Spleen (tissue), 11 donors: ENCODE results near the gene PCNX4. TPM values are rescaled to one million over a fixed set of nuclear protein-coding genes. Genes with fewer than 3 reads are reported as not detected.

Experiments
- DNase-seq: peaks from one replicate; pipeline ENCODE4 v3.0.0-alpha.2; 2020
- H3K27ac ChIP-seq, 8 donors: fragments of 200-600 bp; sonication (generic) in 7 of 8; 1 replicate in 4 of 8; 2 replicates in 4 of 8; pipeline versions ENCODE4 v1.5.0 to v1.8.0; 2016 to 2021; ENCODE audit warnings: inconsistent platforms in 4 of 8, mild to moderate bottlenecking in 4 of 8, moderate library complexity in 1 of 8
- H3K27me3 ChIP-seq, 7 donors: fragments of 200-600 bp; sonication (generic) in 6 of 7; replicated peaks in 1 of 7; 1 replicate in 4 of 7; 2 replicates in 3 of 7; pipeline versions ENCODE4 v1.5.0 to v1.8.0; 2016 to 2021; ENCODE audit warnings: inconsistent platforms in 3 of 7, mild to moderate bottlenecking in 1 of 7
- H3K36me3 ChIP-seq, 6 donors: fragments of 200-600 bp; sonication (generic) in 5 of 6; 1 replicate in 4 of 6; 2 replicates in 2 of 6; pipeline versions ENCODE4 v1.5.0 to v1.8.0; 2016 to 2021; ENCODE audit warnings: inconsistent platforms in 2 of 6
- H3K4me1 ChIP-seq, 6 donors: fragments of 200-600 bp; sonication (generic) in 5 of 6; 1 replicate in 3 of 6; 2 replicates in 3 of 6; pipeline versions ENCODE4 v1.5.0 to v1.8.0; 2016 to 2021; ENCODE audit warnings: inconsistent platforms in 3 of 6
- H3K4me3 ChIP-seq, 8 donors: fragments of 200-600 bp; sonication (generic) in 7 of 8; 1 replicate in 4 of 8; 2 replicates in 4 of 8; pipeline versions ENCODE4 v1.5.0 to v1.8.0; 2016 to 2021; ENCODE audit warnings: inconsistent platforms in 4 of 8, mild to moderate bottlenecking in 4 of 8, moderate library complexity in 2 of 8
- H3K9me3 ChIP-seq, 8 donors: fragments of 200-600 bp; sonication (generic) in 7 of 8; 1 replicate in 4 of 8; 2 replicates in 4 of 8; pipeline versions ENCODE4 v1.5.0 to v1.8.0; 2016 to 2021; ENCODE audit warnings: inconsistent platforms in 4 of 8
- POLR2A ChIP-seq, 3 donors: fragments of 450-650 bp; IDR thresholded peaks; one replicate each; pipeline ENCODE4 v1.5.1; 2017; ENCODE audit warnings: antibody characterized with exemption in 3 of 3, mild to moderate bottlenecking in 1 of 3
- POLR2AphosphoS5 ChIP-seq, 3 donors: sonication (generic); formaldehyde crosslinking; IDR thresholded peaks; one replicate each; pipeline ENCODE4 v1.5.1; 2017; ENCODE audit warnings: antibody characterized with exemption in 3 of 3
- WGBS, 5 donors: extraction: QIAGEN DNeasy Blood & Tissue Kit in 3 of 5; methylation state at CpG; one replicate each; pipeline versions ENCODE4 v1.1.5 to v1.1.7; 2013 to 2018; 5-methylcytosine and 5-hydroxymethylcytosine counted together
- intact Hi-C: fragments of 100-400 bp; cut with DNase I; formaldehyde crosslinking; loops from one replicate; pipeline ENCODE4 v1.15.0; 2023; ENCODE audit warnings: low total_unique reads
- polyA plus RNA-seq, 3 donors: library from polyadenylated mRNA; stranded (reverse); fragments of 200-250 nt; gene quantifications; one replicate each; pipeline ENCODE4 v1.2.1, GENCODE V29; 2013
- total RNA-seq, 7 donors: library from RNA; depleted of rRNA in 3 of 7; stranded (reverse); fragments of >200 nt in 3 of 7; fragmentation: NEBNext Ultra II Directional in 4 of 7; extraction: Animal tissue kit (Norgen Biotek cat#: 25700) in 4 of 7; gene quantifications; one replicate each; pipeline versions ENCODE4 v1.1.0 to v1.2.1, GENCODE V29; 2016 to 2021
- TF ChIP-seq, protein P1 (sequence below), 11 experiments: fragments of 200-600 bp in 7 of 11; fragments of 450-650 bp in 4 of 11; sonication (generic) in 4 of 11; IDR thresholded peaks in 8 of 11; conservative IDR thresholded peaks in 3 of 11; 1 replicate in 7 of 11; 2 replicates in 4 of 11; pipeline versions ENCODE4 v1.4.0 to v1.8.0; 2016 to 2021; ENCODE audit warnings: antibody characterized with exemption in 11 of 11, inconsistent platforms in 4 of 11, mild to moderate bottlenecking in 1 of 11
- donor health status: healthy with polysubstance abuse.
- donor health status: DM: no; HTN: no; CAD: no; lungs with moderate emphysema.
- donor health status: DM: no; HTN: no; CAD: no.
- donor health status: Bipolar disorder and iron deficiency.
- donor health status: healthy.
- donor health status: DM: no; HTN: no; CAD: no.
- donor health status: DM: yes; HTN: yes; CAD: no.

Gene PCNX4
- total and polyA plus RNA-seq, 10 donors, result 11.5 to 102 (median 41.2) TPM

- no peak for DNase-seq
- 12 to 29% (median 19%) methylated on average over 1 of the region's 1 CpG for whole genome bisulfite sequencing, 5 donors
- Histone ChIP-seq H3K4me3 (peak overlapping the region in 6 of 8 donors; percentile 29 to 64 (median 34)), H3K27me3 (no peaks in the 10 kb centered on the region), H3K9me3 (peaks cover 0 to 15% (median 11%) of the 10 kb centered on the region in 8 donors), H3K4me1 (peaks cover 0 to 12% (median 11%) of the 10 kb centered on the region in 6 donors), H3K27ac (peak overlapping the region; percentile 14 to 78 (median 70)), H3K36me3 (no peaks in the 10 kb centered on the region)
- no peak for TF ChIP-seq POLR2A (IDR thresholded peaks at IDR 0.05)
- no peak for TF ChIP-seq POLR2AphosphoS5 (IDR thresholded peaks at IDR 0.05)
- TF ChIP-seq, protein P1, sequence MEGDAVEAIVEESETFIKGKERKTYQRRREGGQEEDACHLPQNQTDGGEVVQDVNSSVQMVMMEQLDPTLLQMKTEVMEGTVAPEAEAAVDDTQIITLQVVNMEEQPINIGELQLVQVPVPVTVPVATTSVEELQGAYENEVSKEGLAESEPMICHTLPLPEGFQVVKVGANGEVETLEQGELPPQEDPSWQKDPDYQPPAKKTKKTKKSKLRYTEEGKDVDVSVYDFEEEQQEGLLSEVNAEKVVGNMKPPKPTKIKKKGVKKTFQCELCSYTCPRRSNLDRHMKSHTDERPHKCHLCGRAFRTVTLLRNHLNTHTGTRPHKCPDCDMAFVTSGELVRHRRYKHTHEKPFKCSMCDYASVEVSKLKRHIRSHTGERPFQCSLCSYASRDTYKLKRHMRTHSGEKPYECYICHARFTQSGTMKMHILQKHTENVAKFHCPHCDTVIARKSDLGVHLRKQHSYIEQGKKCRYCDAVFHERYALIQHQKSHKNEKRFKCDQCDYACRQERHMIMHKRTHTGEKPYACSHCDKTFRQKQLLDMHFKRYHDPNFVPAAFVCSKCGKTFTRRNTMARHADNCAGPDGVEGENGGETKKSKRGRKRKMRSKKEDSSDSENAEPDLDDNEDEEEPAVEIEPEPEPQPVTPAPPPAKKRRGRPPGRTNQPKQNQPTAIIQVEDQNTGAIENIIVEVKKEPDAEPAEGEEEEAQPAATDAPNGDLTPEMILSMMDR (IDR thresholded peaks at IDR 0.05 in 8 of 11, conservative IDR thresholded peaks at IDR 0.05 in 3 of 11), result no peak
- intact Hi-C loops, result loop anchor here (5.0 kb wide), 1 partner anchor 216 kb away; no protein-coding TSS in a partner anchor
Measured at GRCh38 chr14:60183741-60184140, 92.0 kb downstream of the PCNX4 start.

DNA sequence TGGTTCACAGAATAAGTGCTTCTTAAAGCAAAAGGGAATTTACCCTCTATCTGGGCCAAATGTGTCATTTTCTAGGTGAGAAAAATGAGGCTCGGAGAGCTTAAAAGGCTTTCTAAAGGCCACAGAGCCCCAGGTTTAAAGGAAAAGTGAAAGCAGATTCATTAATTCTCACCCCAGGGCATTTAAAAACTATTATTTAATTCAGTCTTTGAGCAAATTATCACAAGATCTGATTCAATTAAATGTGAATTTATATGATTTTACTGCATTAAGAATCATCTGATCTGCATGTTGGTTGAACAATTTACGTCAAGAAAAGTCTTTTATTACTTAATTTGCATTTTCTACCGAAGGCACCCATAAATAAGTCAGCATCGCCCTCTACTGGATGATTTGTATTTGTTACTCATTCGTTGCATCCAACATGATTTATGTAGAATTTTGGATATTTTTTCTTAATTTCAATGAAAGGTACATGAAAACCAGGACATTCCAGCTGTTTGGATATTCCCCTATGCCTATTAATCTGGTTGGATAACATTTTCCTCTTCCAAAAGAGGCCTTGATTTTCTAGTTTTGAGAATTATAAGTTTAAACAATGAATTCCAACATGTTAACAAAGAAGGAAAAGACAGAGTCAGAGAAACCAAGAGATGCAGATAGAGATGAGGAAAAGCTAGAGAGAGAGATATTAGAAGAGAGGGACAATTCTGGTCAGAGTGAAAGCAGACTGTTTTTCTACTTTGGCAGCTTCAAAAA lies 92.6 kb downstream of the PCNX4 start:
- no peaks in the 10 kb centered on the region for H3K27me3 ChIP-seq
- H3K4me1 ChIP-seq, result peaks cover 0 to 12% (median 11%) of the 10 kb centered on the region in 6 donors
- no peaks in the 10 kb centered on the region for H3K36me3 ChIP-seq
- H3K4me3 ChIP-seq, result peak overlapping the region; percentile 1 to 64 (median 32)
- 0 to 2% (median 1%) methylated on average over 5 of the region's 5 CpGs for WGBS, 5 donors
- intact Hi-C loops, result loop anchor here (5.0 kb wide), 1 partner anchor 217 kb away; no protein-coding TSS in a partner anchor
- no peak for DNase-seq
- peak overlapping the region; percentile 14 to 78 (median 70) for H3K27ac ChIP-seq
- TF ChIP-seq POLR2AphosphoS5 (IDR thresholded peaks at IDR 0.05) (no peak), POLR2A (IDR thresholded peaks at IDR 0.05) (no peak)
- TF ChIP-seq, protein P1 (IDR thresholded peaks at IDR 0.05 in 8 of 11, conservative IDR thresholded peaks at IDR 0.05 in 3 of 11), result peak; percentile 54 to 90 (median 74)
- H3K9me3 ChIP-seq, result peaks cover 0 to 14% (median 11%) of the 10 kb centered on the region in 8 donors

DNA sequence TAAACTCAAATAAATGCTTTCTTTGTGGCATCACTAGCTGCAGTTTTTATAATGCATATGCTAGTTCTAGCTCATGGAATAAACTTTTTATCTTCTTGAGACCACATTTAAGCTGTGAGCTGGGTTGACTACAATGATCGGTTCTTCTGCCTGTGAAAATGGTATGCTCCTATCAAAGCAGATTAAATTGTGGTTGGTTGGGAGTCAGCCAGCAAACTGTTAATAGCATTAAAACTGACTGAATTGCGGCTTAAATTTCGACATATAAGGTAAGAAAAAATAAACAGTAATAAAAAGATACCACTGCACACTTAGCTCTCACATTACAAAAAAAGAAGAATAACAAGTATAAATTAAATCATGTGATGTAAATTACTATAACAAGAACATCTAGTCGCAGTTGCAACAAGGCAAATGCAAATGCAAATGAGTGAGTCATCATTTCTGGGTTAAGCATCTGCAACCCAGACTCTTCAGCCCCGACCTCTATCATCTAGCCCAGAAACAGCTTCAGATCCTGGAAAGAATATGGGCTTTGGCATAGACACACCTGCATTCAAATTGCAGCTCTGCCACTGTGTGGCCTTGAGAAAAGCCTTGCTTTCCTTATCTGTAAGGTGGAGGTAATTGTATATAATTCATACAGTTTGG lies 93.3 kb downstream of the PCNX4 start:
- H3K27ac ChIP-seq, result no peak overlapping the region
- TF ChIP-seq POLR2AphosphoS5 (IDR thresholded peaks at IDR 0.05) (no peak), POLR2A (IDR thresholded peaks at IDR 0.05) (no peak)
- TF ChIP-seq, protein P1 (IDR thresholded peaks at IDR 0.05 in 8 of 11, conservative IDR thresholded peaks at IDR 0.05 in 3 of 11), result no peak
- no peak for DNase-seq
- intact Hi-C loops, result loop anchor here (5.0 kb wide), 2 partner anchors 123 to 218 kb away; no protein-coding TSS in a partner anchor
- no peak overlapping the region for H3K4me3 ChIP-seq
- H3K36me3 ChIP-seq, result no peaks in the 10 kb centered on the region
- 58 to 70% (median 66%) methylated on average over 5 of the region's 5 CpGs for WGBS, 5 donors
- peaks cover 0 to 9% (median 5%) of the 10 kb centered on the region in 8 donors for H3K9me3 ChIP-seq
- no peaks in the 10 kb centered on the region for H3K27me3 ChIP-seq
- peaks cover 0 to 12% (median 11%) of the 10 kb centered on the region in 6 donors for H3K4me1 ChIP-seq

DNA sequence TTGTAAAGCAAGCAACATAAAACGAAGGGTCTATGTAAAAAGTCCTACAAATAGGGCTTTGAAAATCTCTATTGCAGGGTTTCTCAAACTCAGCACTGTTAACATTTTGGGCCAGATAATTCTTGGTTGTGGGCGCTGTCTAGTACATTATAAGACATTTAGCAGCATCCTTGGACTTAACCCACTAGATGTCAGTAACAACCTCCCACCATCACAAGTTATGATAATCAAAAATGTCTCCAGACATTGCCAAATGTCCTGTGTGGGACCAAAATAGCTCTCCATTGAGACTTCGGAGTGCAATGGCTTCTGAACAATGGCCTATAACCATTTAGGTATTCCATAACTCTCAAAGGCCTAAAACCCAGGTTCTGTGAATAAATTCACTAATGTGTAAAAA lies 96.4 kb downstream of the PCNX4 start:
- TF ChIP-seq, protein P1 (IDR thresholded peaks at IDR 0.05 in 8 of 11, conservative IDR thresholded peaks at IDR 0.05 in 3 of 11), result no peak
- no peak for TF ChIP-seq POLR2AphosphoS5 (IDR thresholded peaks at IDR 0.05)
- no peak for TF ChIP-seq POLR2A (IDR thresholded peaks at IDR 0.05)
- intact Hi-C loops, result loop anchor here (5.0 kb wide), 1 partner anchor 126 kb away; no protein-coding TSS in a partner anchor
- H3K4me1 ChIP-seq, result peaks cover 0 to 12% (median 10%) of the 10 kb centered on the region in 6 donors
- WGBS, 5 donors, result 52 to 64% (median 57%) methylated on average over 3 of the region's 3 CpGs
- H3K4me3 ChIP-seq, result no peak overlapping the region
- H3K36me3 ChIP-seq, result no peaks in the 10 kb centered on the region
- no peak overlapping the region for H3K27ac ChIP-seq
- H3K27me3 ChIP-seq, result no peaks in the 10 kb centered on the region
- DNase-seq, result no peak
- no peaks in the 10 kb centered on the region for H3K9me3 ChIP-seq
